PC-9 (cell line): ENCODE data around the gene MYH11. TPM values are rescaled to one million over a fixed set of nuclear protein-coding genes. Genes with fewer than 3 reads are reported as not detected.

ENCODE experiments used
- BruUV-seq: library from RNA; stranded (reverse); fragments of 400-500 nt; replicated peaks from 2 replicates; lab custom pipeline; 2021; lab: Mats Ljungman, UMichigan
- CTCF ChIA-PET: fragments of 300-600 bp; sonication (Branson Sonifier 250); formaldehyde crosslinking; loops from one replicate; lab custom pipeline; 2022; ENCODE audit warnings: antibody characterized with exemption; lab: Charles Lee
- POLR2A ChIA-PET: fragments of 300-600 bp; sonication (Branson Sonifier 250); formaldehyde crosslinking; loops from one replicate; lab custom pipeline; 2022; ENCODE audit warnings: antibody characterized with exemption; ENCODE audit not compliant: unreplicated experiment; lab: Charles Lee
- DNase-seq, 2 experiments: peaks; one replicate each; pipeline versions ENCODE4 v3.0.0 to v3.0.0-alpha.2; 2015 to 2022; ENCODE audit warnings: mixed read lengths in 1 of 2
- H2AFZ ChIP-seq: fragments of 200-600 bp; sonication (generic); 2 replicates; pipeline ENCODE4 v1.8.1; 2017; ENCODE audit warnings: antibody characterized with exemption
- H3F3A ChIP-seq: fragments of 200-600 bp; sonication (generic); 2 replicates; pipeline ENCODE4 v1.8.1; 2017; ENCODE audit warnings: antibody characterized with exemption, mild to moderate bottlenecking, low read depth; ENCODE audit not compliant: insufficient read depth
- H3K27ac ChIP-seq: fragments of 200-600 bp; sonication (generic); 2 replicates; pipeline ENCODE4 v1.6.1; 2016; ENCODE audit warnings: mixed run types
- H3K27me3 ChIP-seq: fragments of 200-600 bp; sonication (generic); 2 replicates; pipeline ENCODE4 v1.6.1; 2016; ENCODE audit warnings: low read depth, mixed run types; ENCODE audit not compliant: insufficient read depth
- H3K36me3 ChIP-seq: fragments of 200-600 bp; sonication (generic); 2 replicates; pipeline ENCODE4 v1.6.1; 2016; ENCODE audit warnings: low read depth, mixed run types
- H3K4me1 ChIP-seq: fragments of 200-600 bp; sonication (generic); replicated peaks from 2 replicates; pipeline ENCODE4 v1.6.1; 2016; ENCODE audit warnings: mixed run types; ENCODE audit not compliant: insufficient read depth
- H3K4me2 ChIP-seq: fragments of 200-600 bp; sonication (generic); 2 replicates; pipeline ENCODE4 v1.6.1; 2017; ENCODE audit warnings: mixed run types
- H3K4me3 ChIP-seq: fragments of 200-600 bp; sonication (generic); 2 replicates; pipeline ENCODE4 v1.6.1; 2016; ENCODE audit warnings: mixed run types
- H3K79me2 ChIP-seq: fragments of 200-600 bp; sonication (generic); 2 replicates; pipeline ENCODE4 v1.6.1; 2017; ENCODE audit warnings: low read depth, mixed run types
- H3K9me2 ChIP-seq: fragments of 200-600 bp; sonication (generic); 2 replicates; pipeline ENCODE4 v1.8.1; 2017; ENCODE audit warnings: mild to moderate bottlenecking; ENCODE audit not compliant: insufficient read depth
- H3K9me3 ChIP-seq: fragments of 200-600 bp; sonication (generic); 2 replicates; pipeline ENCODE4 v1.8.1; 2016; ENCODE audit warnings: low read depth; ENCODE audit not compliant: insufficient read depth
- H4K20me1 ChIP-seq: fragments of 200-600 bp; sonication (generic); 2 replicates; pipeline ENCODE4 v1.8.1; 2017; ENCODE audit not compliant: insufficient read depth
- EZH2 ChIP-seq: fragments of 200-600 bp; sonication (generic); IDR thresholded peaks from 2 replicates; pipeline ENCODE4 v1.8.0; 2017; ENCODE audit warnings: antibody characterized with exemption, low read depth
- intact Hi-C: fragments of 100-400 bp; cut with micrococcal nuclease; formaldehyde crosslinking; loops from one replicate; pipeline ENCODE4 v1.10.0; 2022; ENCODE audit not compliant: unreplicated experiment
- total RNA-seq: library from RNA; stranded (reverse); gene quantifications from 2 replicates; pipeline ENCODE4 v1.2.3, GENCODE V29; 2021
- TF ChIP-seq, protein P1 (sequence below): fragments of 200-600 bp; sonication (generic); conservative IDR thresholded peaks from 2 replicates; pipeline ENCODE4 v1.6.1; 2017; ENCODE audit warnings: mixed run types, antibody characterized with exemption, mild to moderate bottlenecking, moderate library complexity

The MYH11 gene
- total RNA-seq, 1 experiment from 2014 or later = 0.11 TPM

DNA sequence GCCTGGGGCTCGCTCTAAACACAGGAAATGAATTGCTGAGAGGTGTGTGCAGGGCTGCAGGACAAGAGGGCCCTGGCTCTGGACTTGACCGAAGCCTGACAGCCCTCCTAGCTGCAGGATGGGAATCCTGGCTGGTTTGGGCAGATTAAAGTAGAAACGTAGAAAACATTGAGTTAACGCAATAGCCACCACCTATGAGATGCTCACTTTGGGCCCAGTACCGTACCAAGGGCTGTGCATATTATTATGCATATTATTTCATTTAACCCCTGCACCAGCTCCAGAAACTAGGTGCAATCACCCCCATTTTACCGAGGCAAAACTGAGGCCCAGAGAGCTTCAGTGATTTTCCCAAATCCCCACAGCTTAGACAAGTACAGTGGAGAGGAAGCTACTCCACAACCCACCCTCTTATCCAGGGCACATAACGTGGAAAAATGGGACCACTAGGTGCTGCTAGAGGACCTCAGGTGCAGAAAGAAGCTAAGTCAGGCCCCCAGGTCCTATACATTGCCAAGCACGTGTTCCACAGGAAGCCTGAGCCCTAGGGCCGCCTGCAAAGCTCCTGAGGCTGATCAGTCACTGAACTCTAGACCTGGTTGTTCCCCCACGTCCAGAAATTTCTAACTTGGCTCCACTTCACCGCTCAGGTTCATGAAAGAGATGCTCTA lies 79.2 kb downstream of the MYH11 start:
- Histone ChIP-seq H3K4me1 (no peaks in the 10 kb centered on the region), H4K20me1 (no peaks in the 10 kb centered on the region), H3K4me2 (no peak overlapping the region), H3K27me3 (no peaks in the 10 kb centered on the region), H3K79me2 (no peaks in the 10 kb centered on the region), H3F3A (no peaks in the 10 kb centered on the region), H3K36me3 (no peaks in the 10 kb centered on the region), H3K27ac (no peak overlapping the region), H3K4me3 (no peak overlapping the region), H2AFZ (no peak overlapping the region), H3K9me3 (no peaks in the 10 kb centered on the region), H3K9me2 (no peaks in the 10 kb centered on the region)
- ChIA-PET CTCF (interaction anchor here (0.6 to 1.0 kb wide), 4 partner anchors 24 to 350 kb away, joined by 3 read pairs; no protein-coding TSS in a partner anchor), POLR2A (no interaction called here)
- DNase-seq = peak; percentile 50 to 53
- intact Hi-C loops = loop anchor here (1.0 to 5.0 kb wide), 2 partner anchors 45 to 350 kb away; no protein-coding TSS in a partner anchor
- TF ChIP-seq, protein P1, sequence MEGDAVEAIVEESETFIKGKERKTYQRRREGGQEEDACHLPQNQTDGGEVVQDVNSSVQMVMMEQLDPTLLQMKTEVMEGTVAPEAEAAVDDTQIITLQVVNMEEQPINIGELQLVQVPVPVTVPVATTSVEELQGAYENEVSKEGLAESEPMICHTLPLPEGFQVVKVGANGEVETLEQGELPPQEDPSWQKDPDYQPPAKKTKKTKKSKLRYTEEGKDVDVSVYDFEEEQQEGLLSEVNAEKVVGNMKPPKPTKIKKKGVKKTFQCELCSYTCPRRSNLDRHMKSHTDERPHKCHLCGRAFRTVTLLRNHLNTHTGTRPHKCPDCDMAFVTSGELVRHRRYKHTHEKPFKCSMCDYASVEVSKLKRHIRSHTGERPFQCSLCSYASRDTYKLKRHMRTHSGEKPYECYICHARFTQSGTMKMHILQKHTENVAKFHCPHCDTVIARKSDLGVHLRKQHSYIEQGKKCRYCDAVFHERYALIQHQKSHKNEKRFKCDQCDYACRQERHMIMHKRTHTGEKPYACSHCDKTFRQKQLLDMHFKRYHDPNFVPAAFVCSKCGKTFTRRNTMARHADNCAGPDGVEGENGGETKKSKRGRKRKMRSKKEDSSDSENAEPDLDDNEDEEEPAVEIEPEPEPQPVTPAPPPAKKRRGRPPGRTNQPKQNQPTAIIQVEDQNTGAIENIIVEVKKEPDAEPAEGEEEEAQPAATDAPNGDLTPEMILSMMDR = peak; percentile 67
- TF ChIP-seq EZH2 = no peak
- no TSS peak for BruUV-seq

DNA sequence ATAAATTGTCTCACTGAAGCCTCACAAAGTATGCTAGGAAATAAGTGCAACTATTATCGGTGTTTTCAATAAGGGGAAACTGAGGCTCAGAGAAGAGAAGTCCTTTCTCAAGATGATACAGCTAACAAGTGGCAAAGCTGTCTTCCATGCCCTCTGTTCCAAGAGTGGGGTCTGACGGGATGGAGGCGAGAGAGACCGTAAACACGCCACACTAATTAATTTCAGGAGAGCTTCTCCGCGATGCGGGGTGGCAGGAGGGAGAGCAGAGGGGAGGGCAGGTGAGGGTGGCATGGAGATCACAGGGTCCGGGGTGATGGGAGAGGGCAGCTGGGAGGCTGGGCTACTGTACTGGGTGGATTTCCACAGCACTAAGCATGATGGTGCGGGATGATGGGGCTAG lies 80.3 kb downstream of the MYH11 start:
- Histone ChIP-seq H3K36me3 (no peaks in the 10 kb centered on the region), H3F3A (no peaks in the 10 kb centered on the region), H4K20me1 (no peaks in the 10 kb centered on the region), H3K27ac (no peak overlapping the region), H3K4me3 (no peak overlapping the region), H3K9me2 (no peaks in the 10 kb centered on the region), H3K4me1 (no peaks in the 10 kb centered on the region), H2AFZ (no peak overlapping the region), H3K4me2 (no peak overlapping the region), H3K9me3 (no peaks in the 10 kb centered on the region), H3K79me2 (no peaks in the 10 kb centered on the region), H3K27me3 (no peaks in the 10 kb centered on the region)
- intact Hi-C loops = loop anchor here (5.0 kb wide), 1 partner anchor 46 kb away; no protein-coding TSS in a partner anchor
- DNase-seq = no peak
- ChIA-PET POLR2A (no interaction called here), CTCF (no interaction called here)
- TF ChIP-seq EZH2 = no peak
- TF ChIP-seq, protein P1 = no peak
- no TSS peak for BruUV-seq

DNA sequence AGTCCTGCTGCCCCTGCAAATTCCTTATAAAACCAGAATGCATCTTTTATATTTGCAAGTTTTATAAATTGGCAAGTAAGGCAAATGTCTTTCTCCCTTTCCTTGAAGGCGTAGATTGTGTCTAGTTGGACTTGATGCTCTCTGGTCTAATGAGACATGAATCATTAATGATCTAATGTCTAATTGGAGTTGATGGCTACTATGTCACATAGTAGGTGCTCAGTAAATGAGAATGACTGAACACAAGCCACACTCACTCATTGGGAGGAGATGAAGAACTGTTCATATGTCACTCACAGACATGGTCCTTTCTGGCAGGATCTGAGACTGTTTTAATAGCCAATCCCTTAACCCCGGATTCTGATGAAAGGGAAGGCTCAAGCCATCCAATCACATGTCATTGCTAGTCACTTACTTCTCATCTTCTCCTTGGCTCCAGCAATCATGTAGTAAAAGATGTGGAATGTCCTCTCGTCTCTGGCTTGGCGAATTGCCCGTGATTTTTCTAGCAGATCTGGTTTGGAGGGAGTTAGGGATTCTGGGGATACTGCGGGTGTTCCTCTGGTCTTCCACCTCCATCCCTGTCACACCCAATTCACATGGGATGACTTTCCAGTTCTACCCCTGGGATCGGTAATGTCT lies 81.0 kb downstream of the MYH11 start:
- Histone ChIP-seq H3K79me2 (no peaks in the 10 kb centered on the region), H3K9me3 (no peaks in the 10 kb centered on the region), H3K4me3 (no peak overlapping the region), H3K27me3 (no peaks in the 10 kb centered on the region), H3K4me1 (no peaks in the 10 kb centered on the region), H3K9me2 (no peaks in the 10 kb centered on the region), H3K36me3 (no peaks in the 10 kb centered on the region), H3F3A (no peaks in the 10 kb centered on the region), H3K4me2 (no peak overlapping the region), H3K27ac (no peak overlapping the region), H4K20me1 (no peaks in the 10 kb centered on the region), H2AFZ (no peak overlapping the region)
- BruUV-seq = no TSS peak
- TF ChIP-seq, protein P1 = no peak
- no peak for TF ChIP-seq EZH2
- ChIA-PET CTCF (interaction anchor here (1.1 kb wide), 1 partner anchor 46 kb away, joined by 9 read pairs; no protein-coding TSS in a partner anchor), POLR2A (interaction anchor here (0.5 kb wide), 1 partner anchor 341 kb away, joined by 3 read pairs; the partner anchor contains the start of gene BMERB1)
- DNase-seq = no peak
- intact Hi-C loops = loop anchor here (5.0 kb wide), 1 partner anchor 47 kb away; no protein-coding TSS in a partner anchor
